ENCODE results near the gene UXS1. TPM values are rescaled to one million over a fixed set of nuclear protein-coding genes. Genes with fewer than 3 reads are reported as not detected.

The UXS1 gene
- total and polyA plus RNA-seq, 2 donors (not counting 1 experiment from before 2014, with no cell fraction given): 20.3 to 44.8 TPM

DNA sequence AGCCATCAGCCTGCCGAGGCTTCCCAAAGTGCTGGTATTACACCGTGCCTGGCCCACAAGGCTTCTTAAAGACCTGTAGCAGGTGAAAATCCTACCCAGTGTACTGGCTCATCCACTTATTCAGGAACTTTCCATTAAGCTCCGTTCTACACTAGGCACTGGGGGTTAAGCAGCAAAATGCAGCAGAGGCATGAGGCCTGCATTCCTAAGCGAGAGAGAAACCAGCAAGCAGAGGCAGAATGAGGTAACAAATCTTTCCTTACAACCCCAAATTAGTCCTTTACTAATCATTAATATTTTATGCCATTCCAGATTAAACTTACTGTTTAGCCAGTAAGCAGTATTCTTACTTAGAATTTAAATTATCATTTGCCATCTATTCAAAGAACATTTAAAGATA lies 32.8 kb downstream of the UXS1 start:
- Histone ChIP-seq H3K4me2 (replicated peaks; ENCODE audit: low read depth, low read length, poor library complexity, severe bottlenecking) (peak overlapping the region; percentile 79), H3K36me3 (replicated peaks in 1 of 2; ENCODE audit: control extremely low read depth in 1 of 2, control insufficient read depth in 1 of 2, extremely low read depth in 1 of 2, insufficient read depth in 2 of 2, low read length in 1 of 2) (peaks cover 0 to 3% of the 10 kb centered on the region in 2 experiments), H3K27me3 (replicated peaks in 1 of 4; ENCODE audit: control extremely low read depth in 1 of 4, control insufficient read depth in 3 of 4, insufficient read depth in 4 of 4, low read length in 3 of 4) (no peaks in the 10 kb centered on the region), H3K79me2 (ENCODE audit: control insufficient read depth, insufficient read depth, low read length) (peaks cover 13% of the 10 kb centered on the region), H3K9ac (ENCODE audit: low read length) (peak overlapping the region; percentile 65), H3K4me1 (ENCODE audit: control insufficient read depth in 2 of 2, insufficient read depth in 2 of 2, low read length in 2 of 2) (peaks cover 60 to 68% of the 10 kb centered on the region in 2 donors), H2AFZ (ENCODE audit: insufficient read depth, low read depth, low read length, poor library complexity, severe bottlenecking) (peak overlapping the region; percentile 78), H3K27ac (ENCODE audit: low read length in 2 of 2) (peak overlapping the region; percentile 86 to 92), H3K4me3 (ENCODE audit: control extremely low read depth in 1 of 5, extremely low read depth in 1 of 5, insufficient read depth in 1 of 5, low read depth in 2 of 5, low read length in 4 of 5) (peak overlapping the region in 1 of 5 experiments; percentile 56), H4K20me1 (ENCODE audit: control insufficient read depth, insufficient read depth, low read length, poor library complexity, severe bottlenecking) (no peaks in the 10 kb centered on the region), H3K9me3 (ENCODE audit: control extremely low read depth in 1 of 3, control insufficient read depth in 2 of 3, insufficient read depth in 1 of 3, low read length in 2 of 3) (no peaks in the 10 kb centered on the region)
- ChIA-PET POLR2A (interaction anchor here (0.7 to 2.2 kb wide), 2 partner anchors 32 to 41 kb away, joined by 5 to 12 read pairs; no protein-coding TSS in a partner anchor), CTCF (interaction anchor here (1.3 to 2.6 kb wide), 3 partner anchors 24 to 57 kb away, joined by 4 to 18 read pairs (median 11); no protein-coding TSS in a partner anchor)
- peaks cover 72% of the 10 kb centered on the region for H3K4me1 Mint-ChIP-seq
- H3K4me3 Mint-ChIP-seq: peak overlapping the region; percentile 92
- 78% methylated on average over 3 of the region's 4 CpGs for WGBS (ENCODE audit: insufficient coverage)
- H3K27ac Mint-ChIP-seq: peak overlapping the region; percentile 97
- TF ChIP-seq, protein P1, sequence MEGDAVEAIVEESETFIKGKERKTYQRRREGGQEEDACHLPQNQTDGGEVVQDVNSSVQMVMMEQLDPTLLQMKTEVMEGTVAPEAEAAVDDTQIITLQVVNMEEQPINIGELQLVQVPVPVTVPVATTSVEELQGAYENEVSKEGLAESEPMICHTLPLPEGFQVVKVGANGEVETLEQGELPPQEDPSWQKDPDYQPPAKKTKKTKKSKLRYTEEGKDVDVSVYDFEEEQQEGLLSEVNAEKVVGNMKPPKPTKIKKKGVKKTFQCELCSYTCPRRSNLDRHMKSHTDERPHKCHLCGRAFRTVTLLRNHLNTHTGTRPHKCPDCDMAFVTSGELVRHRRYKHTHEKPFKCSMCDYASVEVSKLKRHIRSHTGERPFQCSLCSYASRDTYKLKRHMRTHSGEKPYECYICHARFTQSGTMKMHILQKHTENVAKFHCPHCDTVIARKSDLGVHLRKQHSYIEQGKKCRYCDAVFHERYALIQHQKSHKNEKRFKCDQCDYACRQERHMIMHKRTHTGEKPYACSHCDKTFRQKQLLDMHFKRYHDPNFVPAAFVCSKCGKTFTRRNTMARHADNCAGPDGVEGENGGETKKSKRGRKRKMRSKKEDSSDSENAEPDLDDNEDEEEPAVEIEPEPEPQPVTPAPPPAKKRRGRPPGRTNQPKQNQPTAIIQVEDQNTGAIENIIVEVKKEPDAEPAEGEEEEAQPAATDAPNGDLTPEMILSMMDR (IDR thresholded peaks at IDR 0.05): no peak
- no peak for TF ChIP-seq EZH2 (IDR thresholded peaks at IDR 0.05; ENCODE audit: borderline replicate concordance, insufficient read depth, low read depth, low read length, poor library complexity, severe bottlenecking)
- ATAC-seq (ENCODE audit: low read depth) (no peak), DNase-seq (no peak)
- no peaks in the 10 kb centered on the region for H3K27me3 Mint-ChIP-seq
- H3K9me3 Mint-ChIP-seq (ENCODE audit: insufficient read depth): no peaks in the 10 kb centered on the region
- intact Hi-C loops (cut with micrococcal nuclease): no loop called here

DNA sequence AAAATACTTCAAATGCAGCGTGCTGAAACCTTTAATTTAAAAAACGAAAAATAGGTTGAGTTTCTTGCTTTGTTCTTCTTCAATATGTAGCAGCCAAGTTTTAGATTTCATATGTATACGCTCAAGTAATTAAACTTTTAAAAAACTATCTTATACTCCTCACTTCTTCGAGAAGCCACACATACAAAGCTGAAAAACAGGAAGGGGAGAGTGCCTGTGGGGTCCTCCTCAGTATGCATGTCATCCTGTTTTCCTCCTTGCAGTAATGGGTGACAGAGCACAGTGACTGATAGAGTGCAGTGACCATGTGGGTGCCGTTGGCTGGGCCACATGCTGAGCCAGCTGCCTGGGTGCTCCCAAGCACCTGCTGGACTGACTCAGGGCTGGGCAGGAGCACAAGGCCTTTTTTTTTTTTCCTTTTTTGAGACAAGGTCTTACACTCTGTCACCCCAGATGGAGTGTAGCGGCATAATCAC lies 33.3 kb downstream of the UXS1 start:
- no peaks in the 10 kb centered on the region for H3K9me3 Mint-ChIP-seq (ENCODE audit: insufficient read depth)
- TF ChIP-seq EZH2 (IDR thresholded peaks at IDR 0.05; ENCODE audit: borderline replicate concordance, insufficient read depth, low read depth, low read length, poor library complexity, severe bottlenecking): no peak
- TF ChIP-seq, protein P1 (IDR thresholded peaks at IDR 0.05): no peak
- peak overlapping the region; percentile 86 to 92 for H3K27ac ChIP-seq (ENCODE audit: low read length in 2 of 2)
- peaks cover 9% of the 10 kb centered on the region for H3K79me2 ChIP-seq (ENCODE audit: control insufficient read depth, insufficient read depth, low read length)
- peak overlapping the region; percentile 78 for H2AFZ ChIP-seq (ENCODE audit: insufficient read depth, low read depth, low read length, poor library complexity, severe bottlenecking)
- H4K20me1 ChIP-seq (ENCODE audit: control insufficient read depth, insufficient read depth, low read length, poor library complexity, severe bottlenecking): no peaks in the 10 kb centered on the region
- peak; percentile 74 for ATAC-seq (ENCODE audit: low read depth)
- H3K9ac ChIP-seq (ENCODE audit: low read length): peak overlapping the region; percentile 65
- H3K4me3 ChIP-seq (ENCODE audit: control extremely low read depth in 1 of 5, extremely low read depth in 1 of 5, insufficient read depth in 1 of 5, low read depth in 2 of 5, low read length in 4 of 5): peak overlapping the region; percentile 50 to 66 (median 51)
- H3K4me3 Mint-ChIP-seq: peak overlapping the region; percentile 92
- H3K36me3 ChIP-seq (replicated peaks in 1 of 2; ENCODE audit: control extremely low read depth in 1 of 2, control insufficient read depth in 1 of 2, extremely low read depth in 1 of 2, insufficient read depth in 2 of 2, low read length in 1 of 2): peaks cover 0 to 3% of the 10 kb centered on the region in 2 experiments
- peak overlapping the region; percentile 79 for H3K4me2 ChIP-seq (replicated peaks; ENCODE audit: low read depth, low read length, poor library complexity, severe bottlenecking)
- peaks cover 71% of the 10 kb centered on the region for H3K4me1 Mint-ChIP-seq
- peak; percentile 65 for DNase-seq
- peaks cover 60 to 68% of the 10 kb centered on the region in 2 donors for H3K4me1 ChIP-seq (ENCODE audit: control insufficient read depth in 2 of 2, insufficient read depth in 2 of 2, low read length in 2 of 2)
- peak overlapping the region; percentile 97 for H3K27ac Mint-ChIP-seq
- H3K9me3 ChIP-seq (ENCODE audit: control extremely low read depth in 1 of 3, control insufficient read depth in 2 of 3, insufficient read depth in 1 of 3, low read length in 2 of 3): peaks cover 0 to 2% (median 0%) of the 10 kb centered on the region in 3 donors
- ChIA-PET POLR2A (interaction anchor here (0.7 to 2.2 kb wide), 2 partner anchors 32 to 40 kb away, joined by 5 to 12 read pairs; no protein-coding TSS in a partner anchor), CTCF (interaction anchor here (1.3 to 2.6 kb wide), 4 partner anchors 12 to 56 kb away, joined by 4 to 18 read pairs (median 8); no protein-coding TSS in a partner anchor)
- WGBS (ENCODE audit: insufficient coverage): 0% methylated on average over 1 of the region's 6 CpGs
- intact Hi-C loops (cut with micrococcal nuclease): loop anchor here (1.0 kb wide), 1 partner anchor 33 kb away; the partner anchor contains the start of gene UXS1
- no peaks in the 10 kb centered on the region for H3K27me3 ChIP-seq (replicated peaks in 1 of 4; ENCODE audit: control extremely low read depth in 1 of 4, control insufficient read depth in 3 of 4, insufficient read depth in 4 of 4, low read length in 3 of 4)
- H3K27me3 Mint-ChIP-seq: no peaks in the 10 kb centered on the region
